OCI-LY1 (cell line): ENCODE data around the gene PRPF6.

Experiments used
- H2AFZ ChIP-seq: fragments of 200-600 bp; sonication (generic), shearing (Covaris generic); 2 replicates; pipeline ENCODE4 v1.6.0; 2014; ENCODE audit warnings: antibody characterized with exemption, mild to moderate bottlenecking, low read length
- H3F3A ChIP-seq: fragments of 200-600 bp; sonication (generic), shearing (Covaris generic); 2 replicates; pipeline ENCODE4 v1.6.0; 2014; ENCODE audit warnings: mild to moderate bottlenecking, antibody characterized with exemption, low read length, moderate library complexity; ENCODE audit not compliant: insufficient read depth
- H3K27ac ChIP-seq: fragments of 200-600 bp; sonication (generic); 2 replicates; pipeline ENCODE4 v1.5.1; 2014; ENCODE audit warnings: low read length, mixed run types, mild to moderate bottlenecking, low read depth; ENCODE audit not compliant: poor library complexity, severe bottlenecking
- H3K27me3 ChIP-seq: fragments of 200-600 bp; sonication (generic); 2 replicates; pipeline ENCODE4 v1.6.0; 2014; ENCODE audit warnings: antibody characterized with exemption, mild to moderate bottlenecking, low read length, moderate library complexity; ENCODE audit not compliant: insufficient read depth
- H3K36me3 ChIP-seq: fragments of 200-600 bp; sonication (generic); 2 replicates; pipeline ENCODE4 v1.6.1; 2014; ENCODE audit warnings: mild to moderate bottlenecking, antibody characterized with exemption, low read length, moderate library complexity, mixed read lengths; ENCODE audit not compliant: insufficient read depth
- H3K4me1 ChIP-seq: fragments of 200-600 bp; sonication (generic); 2 replicates; pipeline ENCODE4 v1.5.1; 2014; ENCODE audit warnings: mild to moderate bottlenecking, low read length, moderate library complexity; ENCODE audit not compliant: insufficient read depth, severe bottlenecking
- H3K4me2 ChIP-seq: fragments of 200-600 bp; sonication (generic), shearing (Covaris generic); 2 replicates; pipeline ENCODE4 v1.6.1; 2014; ENCODE audit warnings: low read length
- H3K4me3 ChIP-seq: fragments of 200-600 bp; sonication (generic); 2 replicates; pipeline ENCODE4 v1.5.1; 2014; ENCODE audit warnings: low read length, low read depth, mild to moderate bottlenecking, mixed read lengths; ENCODE audit not compliant: poor library complexity, severe bottlenecking
- H3K79me2 ChIP-seq: fragments of 200-600 bp; shearing (Covaris generic); 2 replicates; pipeline ENCODE4 v1.6.1; 2016; ENCODE audit warnings: mixed run types, low read length, mixed read lengths; ENCODE audit not compliant: insufficient read depth
- H3K9ac ChIP-seq: fragments of 200-600 bp; sonication (generic), shearing (Covaris generic); 2 replicates; pipeline ENCODE4 v1.6.1; 2014; ENCODE audit warnings: mild to moderate bottlenecking, low read length, mixed read lengths
- H3K9me2 ChIP-seq: fragments of 200-600 bp; sonication (generic), shearing (Covaris generic); 2 replicates; pipeline ENCODE4 v1.6.1; 2014; ENCODE audit warnings: low read depth, mild to moderate bottlenecking, low read length, mixed read lengths
- H3K9me3 ChIP-seq: fragments of 200-600 bp; shearing (Covaris generic); 2 replicates; pipeline ENCODE4 v1.6.1; 2014; ENCODE audit warnings: low read length, mixed read lengths
- H4K20me1 ChIP-seq: fragments of 200-600 bp; sonication (generic), shearing (Covaris generic); 2 replicates; pipeline ENCODE4 v1.6.0; 2016; ENCODE audit warnings: mild to moderate bottlenecking, low read length; ENCODE audit not compliant: insufficient read depth
- EZH2 ChIP-seq: fragments of 200-600 bp; sonication (generic), shearing (Covaris generic); IDR thresholded peaks from 2 replicates; pipeline ENCODE4 v1.8.0; 2017; ENCODE audit warnings: borderline replicate concordance, mixed run types, mild to moderate bottlenecking, antibody characterized with exemption, low read length, moderate library complexity, mixed read lengths
- TF ChIP-seq, protein P1 (sequence below): fragments of 200-600 bp; sonication (generic), shearing (Covaris generic); IDR thresholded peaks from 2 replicates; pipeline ENCODE4 v1.5.1; 2017; ENCODE audit warnings: mild to moderate bottlenecking, antibody characterized with exemption, low read length, moderate library complexity, mixed read lengths

PRPF6 gene

GRCh38 chr20:63972312-63973159, 8.4 kb upstream of the PRPF6 start:
- Histone ChIP-seq H3K79me2 (no peaks in the 10 kb centered on the region), H3K4me2 (no peak overlapping the region), H3K4me3 (no peak overlapping the region), H3K9me2 (no peaks in the 10 kb centered on the region), H3K27ac (no peak overlapping the region), H3K27me3 (no peaks in the 10 kb centered on the region), H3K9me3 (no peaks in the 10 kb centered on the region), H3K4me1 (peaks cover 19% of the 10 kb centered on the region), H4K20me1 (no peaks in the 10 kb centered on the region), H3F3A (no peaks in the 10 kb centered on the region), H2AFZ (no peak overlapping the region), H3K9ac (no peak overlapping the region), H3K36me3 (peaks cover 10% of the 10 kb centered on the region)
- TF ChIP-seq, protein P1, sequence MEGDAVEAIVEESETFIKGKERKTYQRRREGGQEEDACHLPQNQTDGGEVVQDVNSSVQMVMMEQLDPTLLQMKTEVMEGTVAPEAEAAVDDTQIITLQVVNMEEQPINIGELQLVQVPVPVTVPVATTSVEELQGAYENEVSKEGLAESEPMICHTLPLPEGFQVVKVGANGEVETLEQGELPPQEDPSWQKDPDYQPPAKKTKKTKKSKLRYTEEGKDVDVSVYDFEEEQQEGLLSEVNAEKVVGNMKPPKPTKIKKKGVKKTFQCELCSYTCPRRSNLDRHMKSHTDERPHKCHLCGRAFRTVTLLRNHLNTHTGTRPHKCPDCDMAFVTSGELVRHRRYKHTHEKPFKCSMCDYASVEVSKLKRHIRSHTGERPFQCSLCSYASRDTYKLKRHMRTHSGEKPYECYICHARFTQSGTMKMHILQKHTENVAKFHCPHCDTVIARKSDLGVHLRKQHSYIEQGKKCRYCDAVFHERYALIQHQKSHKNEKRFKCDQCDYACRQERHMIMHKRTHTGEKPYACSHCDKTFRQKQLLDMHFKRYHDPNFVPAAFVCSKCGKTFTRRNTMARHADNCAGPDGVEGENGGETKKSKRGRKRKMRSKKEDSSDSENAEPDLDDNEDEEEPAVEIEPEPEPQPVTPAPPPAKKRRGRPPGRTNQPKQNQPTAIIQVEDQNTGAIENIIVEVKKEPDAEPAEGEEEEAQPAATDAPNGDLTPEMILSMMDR: no peak
- no peak for TF ChIP-seq EZH2

GRCh38 chr20:63973160-63973479, 7.8 kb upstream of the PRPF6 start:
- Histone ChIP-seq H3K27ac (no peak overlapping the region), H3K9me3 (no peaks in the 10 kb centered on the region), H3K4me3 (no peak overlapping the region), H3K27me3 (no peaks in the 10 kb centered on the region), H3K36me3 (peaks cover 4% of the 10 kb centered on the region), H3K4me1 (peaks cover 20% of the 10 kb centered on the region), H3K9me2 (no peaks in the 10 kb centered on the region), H3K79me2 (no peaks in the 10 kb centered on the region), H3F3A (no peaks in the 10 kb centered on the region), H4K20me1 (no peaks in the 10 kb centered on the region), H3K9ac (no peak overlapping the region), H2AFZ (no peak overlapping the region), H3K4me2 (no peak overlapping the region)
- no peak for TF ChIP-seq EZH2
- TF ChIP-seq, protein P1: no peak

GRCh38 chr20:63973636-63974401, 7.1 kb upstream of the PRPF6 start:
- H3F3A ChIP-seq: no peaks in the 10 kb centered on the region
- no peaks in the 10 kb centered on the region for H3K27me3 ChIP-seq
- 0 out of 2 replicates have a peak overlapping the region, but pooled peaks have one; percentile 21 for H3K4me2 ChIP-seq
- H3K79me2 ChIP-seq: no peaks in the 10 kb centered on the region
- no peak overlapping the region for H3K4me3 ChIP-seq
- H3K9ac ChIP-seq: no peak overlapping the region
- H3K4me1 ChIP-seq: peaks cover 23% of the 10 kb centered on the region
- H4K20me1 ChIP-seq: no peaks in the 10 kb centered on the region
- no peak overlapping the region for H2AFZ ChIP-seq
- TF ChIP-seq EZH2: no peak
- TF ChIP-seq, protein P1: peak; percentile 98
- H3K9me2 ChIP-seq: no peaks in the 10 kb centered on the region
- H3K36me3 ChIP-seq: no peaks in the 10 kb centered on the region
- H3K9me3 ChIP-seq: no peaks in the 10 kb centered on the region
- no peak overlapping the region for H3K27ac ChIP-seq
